ENCODE data around the gene PIN1.

The PIN1 gene

DNA sequence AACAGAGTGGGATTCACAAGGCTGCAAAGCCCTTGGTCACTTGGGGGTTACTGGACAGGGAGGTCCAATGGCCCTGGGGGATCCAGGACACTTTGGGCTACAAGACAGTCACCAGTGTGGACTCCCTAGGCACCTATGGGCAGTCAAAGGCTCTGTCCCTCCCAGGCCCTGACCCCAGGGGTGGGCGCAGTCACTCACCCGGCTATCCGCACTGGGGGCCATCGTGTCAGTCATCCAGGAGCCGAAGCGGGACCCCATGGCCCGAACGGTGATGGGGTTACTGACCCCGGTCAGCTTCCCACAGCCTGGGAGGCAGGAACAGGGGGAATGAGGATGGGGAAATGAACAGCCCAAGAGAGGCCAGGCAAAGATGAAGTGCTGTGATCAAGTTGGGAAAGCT, 21.5 kb downstream of the PIN1 start:
- DNase-seq (ENCODE audit: low read depth, low spot score): no peak

DNA sequence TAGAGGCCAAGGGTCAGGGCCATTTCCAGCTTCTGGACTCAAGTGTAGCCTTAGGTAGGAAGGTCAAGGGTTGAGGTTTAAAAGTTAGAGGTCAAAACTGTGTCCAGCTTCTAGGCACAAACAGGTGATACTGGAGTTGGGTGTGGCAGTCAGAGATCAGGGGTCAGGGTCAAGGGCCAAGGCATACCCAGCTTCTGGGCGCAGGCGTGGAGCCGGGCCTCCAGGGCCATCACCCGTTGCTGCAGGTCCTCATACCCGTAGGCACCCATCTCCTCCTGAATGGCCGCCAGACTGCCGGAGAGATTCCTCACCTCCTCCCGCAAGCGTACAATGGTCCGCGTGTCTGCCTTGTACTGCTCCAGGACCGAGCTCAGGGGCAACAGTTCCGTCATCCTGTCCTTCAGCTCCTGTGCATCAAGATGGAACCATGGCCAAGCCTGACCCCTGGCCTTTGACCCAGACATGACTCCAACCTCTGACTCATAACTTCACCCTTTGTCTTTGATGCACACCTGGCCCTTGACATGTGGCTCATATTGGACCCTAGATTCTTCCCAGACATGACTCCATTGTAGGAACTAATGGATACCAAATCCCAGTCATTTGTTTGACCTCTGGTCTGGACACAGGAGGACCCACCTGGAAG, 22.1 kb downstream of the PIN1 start:
- no peak for DNase-seq (ENCODE audit: low read depth, low spot score)

DNA sequence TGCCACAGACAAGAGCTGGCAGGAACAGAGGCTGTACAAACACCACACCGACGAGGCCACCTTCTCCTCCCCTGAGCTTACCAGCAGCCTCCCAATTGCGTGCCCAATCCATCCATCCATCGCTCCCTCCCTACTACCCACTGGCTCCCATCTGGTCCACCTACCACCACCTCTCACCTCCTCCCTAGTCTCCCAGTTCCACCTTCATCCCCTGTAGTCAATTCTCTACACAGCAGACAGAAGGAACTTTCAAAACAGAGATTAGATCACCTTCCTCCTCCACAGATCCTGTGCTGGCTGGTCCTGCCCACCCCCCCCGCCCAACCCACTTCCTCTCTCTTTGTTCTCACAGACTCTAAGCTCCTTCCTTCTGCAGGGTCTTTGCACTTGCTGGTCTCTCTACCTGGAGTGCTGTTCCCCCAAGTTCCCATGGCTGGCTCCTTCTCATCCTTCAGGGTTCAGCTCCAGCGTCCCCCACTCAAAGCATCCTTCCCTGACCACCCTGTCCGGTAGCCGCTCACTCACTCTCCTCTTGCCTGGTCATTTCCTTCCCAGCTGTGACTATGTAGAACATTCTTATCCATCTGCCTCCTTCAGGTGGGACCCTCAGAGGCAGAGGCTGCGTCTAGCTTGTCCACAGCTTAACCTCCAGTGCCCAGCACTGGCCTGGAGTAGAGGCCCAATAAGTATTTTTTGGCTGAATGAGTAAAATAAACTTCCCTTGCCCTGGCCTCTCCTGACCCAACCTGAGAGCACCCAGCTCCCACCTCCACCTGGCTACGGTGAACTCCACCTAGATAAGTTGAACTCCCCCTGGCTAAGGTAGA, 23.0 kb downstream of the PIN1 start:
- no peak for DNase-seq (ENCODE audit: low read depth, low spot score)

DNA sequence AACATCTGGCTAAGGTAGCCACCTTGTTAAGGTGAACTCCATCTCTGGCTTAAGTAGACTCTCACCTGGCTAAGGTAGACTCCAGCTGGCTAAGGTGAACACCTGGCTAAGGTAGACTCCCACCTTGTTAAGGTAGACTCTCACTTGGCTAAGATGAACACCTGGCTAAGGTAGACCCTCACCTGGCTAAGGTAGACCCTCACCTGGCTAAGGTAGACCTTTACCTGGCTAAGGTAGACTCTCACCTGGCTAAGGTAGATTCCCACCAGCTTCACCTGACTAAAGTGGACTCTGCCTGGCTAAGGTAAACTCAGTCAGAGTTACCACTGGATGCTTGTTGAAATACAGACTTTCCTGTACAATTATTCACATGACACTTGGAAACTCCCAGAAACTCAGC, 23.6 kb downstream of the PIN1 start:
- DNase-seq (ENCODE audit: low read depth, low spot score): no peak

DNA sequence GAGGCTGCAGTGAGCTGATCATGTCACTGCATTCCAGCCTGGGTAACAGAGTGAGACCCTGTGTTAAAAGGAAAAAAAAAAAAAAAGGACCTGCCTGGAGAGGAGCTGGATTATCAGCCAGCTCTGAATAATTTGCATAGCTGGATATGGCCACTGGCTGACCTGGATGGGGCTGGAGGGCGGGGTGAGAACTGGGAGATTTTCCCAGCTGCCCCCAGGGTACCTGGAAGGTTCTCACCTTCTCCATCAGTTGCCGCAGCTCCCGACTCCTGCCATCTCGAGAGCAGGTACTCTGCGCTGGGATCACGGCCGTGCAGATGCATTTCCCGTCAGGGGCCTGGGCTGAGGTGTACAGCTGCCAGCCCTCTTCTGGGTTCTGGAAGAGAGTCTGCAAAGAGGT, 25.3 kb downstream of the PIN1 start:
- DNase-seq (ENCODE audit: low read depth, low spot score): no peak

DNA sequence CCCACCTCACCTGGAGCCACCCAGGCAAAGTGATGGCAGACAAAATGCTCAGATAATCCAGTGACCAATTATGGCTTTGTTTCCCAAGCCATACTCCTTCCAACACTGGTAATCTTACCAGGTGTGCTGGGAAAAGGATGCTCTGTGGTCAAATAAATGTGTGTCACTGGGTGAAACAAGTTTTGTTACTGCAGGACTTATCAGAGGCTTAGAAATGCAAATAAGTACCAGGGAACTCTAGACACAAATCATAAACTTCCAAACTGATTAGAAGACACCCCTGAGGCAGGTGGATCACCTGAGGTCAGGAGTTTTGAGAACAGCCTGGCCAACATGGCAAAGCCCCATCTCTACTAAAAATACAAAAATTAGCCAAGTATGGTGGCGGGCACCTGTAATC, 26.4 kb downstream of the PIN1 start:
- no peak for DNase-seq (ENCODE audit: low read depth, low spot score)

DNA sequence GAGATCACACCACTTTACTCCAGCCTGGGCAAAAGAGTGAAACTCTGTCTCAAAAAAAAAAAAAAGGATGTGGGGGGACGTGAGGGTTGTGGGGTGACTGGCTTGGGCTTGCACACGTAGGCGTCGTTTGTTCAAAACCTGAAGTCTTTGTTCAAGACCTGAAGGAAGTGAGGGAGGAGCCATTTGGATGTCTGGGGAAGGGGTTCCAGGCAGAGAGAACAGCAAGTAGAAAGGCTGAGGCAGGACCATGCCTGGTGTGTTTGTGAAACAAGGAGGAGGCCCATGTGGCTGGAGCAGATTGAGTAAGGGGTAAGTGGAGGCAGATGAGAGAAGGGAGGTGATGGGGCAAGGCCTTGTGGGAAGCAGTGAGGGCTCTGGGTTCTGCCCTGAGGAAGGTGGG, 27.8 kb downstream of the PIN1 start:
- DNase-seq (ENCODE audit: low read depth, low spot score): no peak

DNA sequence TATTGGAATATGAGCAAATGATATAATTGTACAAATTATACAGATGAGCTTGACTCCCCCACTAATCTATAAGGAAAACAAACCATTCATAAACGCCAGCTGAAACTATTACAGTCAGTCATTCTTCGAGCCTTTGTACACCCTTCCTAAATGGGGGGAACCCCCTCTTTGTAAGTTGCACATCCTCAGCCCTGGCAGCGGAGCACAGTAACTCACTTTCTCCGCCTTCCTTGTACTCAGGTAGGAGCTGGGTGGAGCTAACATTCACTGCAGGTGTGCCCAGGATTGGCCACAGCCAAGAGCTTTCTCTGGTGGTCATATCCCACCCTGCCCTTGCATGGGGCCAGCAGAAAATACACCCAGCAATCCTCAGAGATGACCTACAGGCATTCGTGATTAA, 28.6 kb downstream of the PIN1 start:
- DNase-seq (ENCODE audit: low read depth, low spot score): no peak

DNA sequence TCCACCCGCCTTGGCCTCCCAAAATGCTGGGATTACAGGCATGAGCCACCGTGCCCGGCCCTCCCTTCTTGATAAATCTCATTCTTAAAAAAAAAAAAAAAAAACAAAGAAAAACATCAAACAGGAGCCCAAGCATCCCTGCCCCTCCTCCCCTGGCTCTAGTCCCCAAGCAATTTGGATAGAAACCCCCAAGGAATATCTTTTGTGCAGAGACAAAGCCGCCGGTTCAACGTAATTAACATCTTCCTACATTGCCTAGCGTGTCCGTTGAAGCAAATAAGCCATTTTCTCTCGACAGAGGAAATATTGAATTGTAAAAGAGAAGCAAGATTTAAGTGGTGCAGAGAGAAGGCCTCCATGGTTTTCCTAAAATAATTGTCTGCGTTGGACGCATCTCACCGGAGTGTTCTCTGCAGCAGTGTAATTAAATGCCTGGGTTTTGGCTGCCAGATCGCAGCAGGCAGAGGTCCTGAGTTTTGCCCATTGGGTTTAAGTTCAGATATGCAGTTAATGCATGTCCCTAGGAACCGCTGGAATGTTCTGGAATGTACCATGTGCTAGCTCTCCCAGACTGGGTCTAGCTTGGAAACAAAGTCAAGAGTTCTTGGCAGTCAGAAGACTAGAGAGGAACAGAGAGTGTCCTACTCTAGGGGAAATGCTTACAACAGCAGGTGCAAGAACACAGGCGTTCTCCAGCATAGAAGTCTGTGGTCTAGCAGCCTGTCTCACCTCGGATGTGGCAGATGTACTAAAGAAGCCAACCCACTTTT, 30.8 kb downstream of the PIN1 start:
- DNase-seq (ENCODE audit: low read depth, low spot score): no peak

DNA sequence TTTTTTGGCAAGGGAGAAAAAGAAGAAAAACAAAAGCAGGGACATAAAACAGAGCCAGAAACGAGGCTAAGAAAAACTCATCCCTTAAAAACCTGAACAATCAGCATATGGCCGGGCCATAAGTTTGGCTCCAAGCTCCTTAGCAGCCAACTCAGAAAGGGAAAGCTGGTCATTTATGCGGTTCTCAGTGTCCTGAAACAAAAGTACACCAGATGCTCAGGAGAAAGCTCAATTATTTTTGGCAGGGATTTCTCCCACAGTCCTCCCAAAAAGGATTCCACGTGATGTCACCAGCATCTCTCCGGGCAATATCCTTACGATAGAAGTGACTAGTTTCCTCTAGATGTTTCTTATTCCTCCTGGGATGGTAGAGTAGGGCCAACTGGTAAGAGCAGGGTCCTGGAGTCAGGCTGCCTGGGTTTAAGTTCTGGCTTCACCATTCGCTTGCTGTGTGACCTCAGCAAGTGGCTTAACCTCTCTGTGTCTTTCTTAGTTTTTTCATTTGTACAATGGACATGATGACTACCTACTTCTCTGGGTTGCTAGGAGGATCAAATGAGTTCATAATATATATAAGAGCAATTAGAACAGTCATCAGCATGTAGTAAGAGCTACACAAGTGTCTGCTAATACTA, 34.0 kb downstream of the PIN1 start:
- no peak for DNase-seq (ENCODE audit: low read depth, low spot score)

DNA sequence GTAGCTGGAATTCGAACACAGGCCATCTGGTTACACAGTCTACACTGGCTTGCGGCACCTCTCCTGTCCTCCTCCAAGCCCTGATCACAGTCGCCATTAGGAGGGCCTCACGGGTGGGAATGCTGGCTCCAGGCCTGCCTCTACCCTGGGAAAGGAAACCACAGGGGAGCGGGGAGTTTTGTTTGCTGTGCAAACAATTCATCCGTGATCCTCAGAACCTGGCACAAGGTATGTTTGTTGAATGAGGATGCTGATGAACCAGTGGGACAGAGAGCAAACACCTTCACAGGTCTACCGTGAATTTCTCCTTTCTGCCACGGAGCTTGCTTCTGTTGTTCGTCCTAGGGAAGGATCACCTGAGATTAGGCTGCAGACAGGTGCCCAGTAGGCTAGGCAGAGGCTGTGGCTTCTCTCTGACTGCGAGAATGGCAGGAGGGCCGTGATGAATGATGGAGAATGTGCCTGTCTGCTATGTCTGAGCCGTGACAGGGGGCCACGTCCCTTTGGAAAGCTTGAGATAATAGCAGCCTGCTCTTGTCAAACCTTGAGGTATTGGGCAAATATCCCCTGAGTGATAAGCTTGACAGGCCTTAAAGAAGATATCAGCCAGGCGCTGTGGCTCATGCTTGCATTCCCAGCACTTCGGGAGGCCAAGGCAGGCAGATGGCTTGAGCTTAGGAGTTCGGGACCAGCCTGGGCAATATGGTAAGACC, 36.7 kb downstream of the PIN1 start:
- DNase-seq (ENCODE audit: low read depth, low spot score): no peak

DNA sequence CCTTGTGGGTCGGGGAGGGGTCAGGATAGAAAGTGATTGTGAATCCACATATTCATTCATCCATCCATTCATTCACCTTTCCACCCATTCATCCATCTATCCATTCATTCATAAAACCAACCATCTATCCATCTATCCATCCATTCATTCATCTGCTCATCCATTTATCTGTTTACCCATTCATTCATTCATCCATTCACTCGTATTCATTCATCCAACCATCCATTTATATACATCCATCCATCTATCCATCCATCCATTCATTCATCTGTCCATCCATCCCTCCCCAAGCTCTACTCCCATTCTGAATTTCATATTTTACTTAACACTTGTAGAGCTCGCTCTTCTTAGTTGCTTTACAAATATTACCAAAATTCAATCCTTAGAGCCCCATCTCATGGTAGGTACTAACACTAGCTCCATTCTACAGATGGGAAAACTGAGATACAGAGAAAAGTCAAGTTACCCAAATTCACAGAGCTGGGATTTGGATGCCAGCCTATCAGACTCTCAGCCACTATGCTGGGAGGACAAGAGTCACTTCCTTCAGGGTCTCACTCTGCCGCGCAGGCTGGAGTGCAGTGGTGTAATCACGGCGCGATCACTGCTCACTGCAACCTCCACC, 37.6 kb downstream of the PIN1 start:
- no peak for DNase-seq (ENCODE audit: low read depth, low spot score)

DNA sequence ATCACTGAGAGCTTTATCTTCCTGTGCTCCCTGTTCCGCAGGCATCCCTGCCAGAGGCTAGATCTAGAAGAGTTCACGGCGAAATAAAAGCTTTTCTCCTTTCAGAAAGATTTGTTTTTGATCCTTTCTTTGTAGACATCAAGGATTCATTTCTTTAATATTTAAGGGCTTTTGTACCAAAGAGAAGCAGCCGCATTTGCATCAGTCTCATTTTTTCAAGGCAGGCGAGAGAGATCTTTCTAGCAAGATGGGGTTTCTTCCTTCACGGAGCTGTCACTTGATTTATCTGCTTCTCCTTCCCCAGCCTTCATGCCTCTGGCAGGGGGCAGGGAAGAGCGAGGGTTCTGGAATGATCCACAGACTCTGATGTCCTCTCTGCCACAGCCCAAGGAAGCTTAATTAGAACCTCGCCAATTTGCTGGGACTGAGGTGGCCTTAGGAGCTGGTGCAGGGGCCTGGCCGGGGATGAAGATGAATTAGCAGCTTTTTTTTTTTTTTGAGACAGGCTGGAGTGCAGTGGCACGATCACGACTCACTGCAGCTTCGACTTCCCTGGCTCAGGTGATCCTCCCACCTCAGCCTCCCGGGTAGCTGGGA, 40.0 kb downstream of the PIN1 start:
- no peak for DNase-seq (ENCODE audit: low read depth, low spot score)

DNA sequence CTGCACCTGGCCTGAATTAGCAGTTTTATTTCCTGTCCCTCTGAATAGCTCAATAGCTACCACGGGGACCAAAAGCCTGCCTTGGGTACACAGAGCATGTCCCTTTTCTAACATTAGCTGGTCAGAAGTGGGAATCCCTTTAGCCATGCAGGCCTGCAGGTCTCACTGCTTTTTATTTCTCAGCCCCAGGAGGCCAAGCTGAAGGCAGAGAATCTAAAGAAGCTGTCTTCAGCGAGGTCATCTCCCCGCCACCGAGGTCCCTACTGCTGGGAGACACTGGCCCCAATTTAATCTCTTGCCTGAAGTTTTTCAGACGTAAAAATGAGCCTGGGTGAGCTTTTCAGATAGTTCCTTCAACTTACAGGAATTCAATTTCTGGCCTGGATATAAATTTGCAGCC, 40.7 kb downstream of the PIN1 start:
- no peak for DNase-seq (ENCODE audit: low read depth, low spot score)

DNA sequence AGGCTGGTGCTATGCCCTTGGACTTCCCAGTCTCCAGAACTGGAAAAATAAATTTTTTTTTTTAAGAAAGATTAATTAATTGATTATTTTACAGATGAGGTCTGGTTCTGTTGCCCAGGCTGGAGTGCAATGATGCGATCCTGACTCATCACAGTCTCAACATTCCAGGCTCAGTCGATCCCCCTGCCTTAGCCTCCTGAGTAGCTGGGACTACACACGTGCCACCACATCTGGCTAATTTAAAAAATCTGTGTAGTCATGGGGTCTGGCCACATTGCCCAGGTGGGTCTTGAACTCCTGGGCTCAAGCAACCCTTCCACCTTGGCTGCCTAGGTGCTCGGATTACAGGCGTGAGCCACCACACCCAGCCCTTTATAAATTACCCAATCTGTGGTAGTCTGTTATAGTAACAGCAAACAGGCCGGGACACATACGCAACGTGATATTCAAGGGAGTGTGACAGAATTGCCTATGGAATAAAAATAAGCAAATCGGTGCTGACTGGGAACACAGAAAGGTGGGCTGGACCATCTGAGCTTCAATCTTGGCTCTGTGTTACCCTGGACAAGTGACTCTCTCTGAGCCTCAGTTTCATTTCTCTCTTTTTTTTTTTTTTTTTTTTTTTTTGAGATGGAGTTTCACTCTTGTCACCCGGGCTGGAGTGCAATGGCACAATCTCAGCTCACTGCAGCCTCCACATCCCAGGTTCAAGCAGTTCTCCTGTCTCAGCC, 42.8 kb downstream of the PIN1 start:
- no peak for DNase-seq (ENCODE audit: low read depth, low spot score)

DNA sequence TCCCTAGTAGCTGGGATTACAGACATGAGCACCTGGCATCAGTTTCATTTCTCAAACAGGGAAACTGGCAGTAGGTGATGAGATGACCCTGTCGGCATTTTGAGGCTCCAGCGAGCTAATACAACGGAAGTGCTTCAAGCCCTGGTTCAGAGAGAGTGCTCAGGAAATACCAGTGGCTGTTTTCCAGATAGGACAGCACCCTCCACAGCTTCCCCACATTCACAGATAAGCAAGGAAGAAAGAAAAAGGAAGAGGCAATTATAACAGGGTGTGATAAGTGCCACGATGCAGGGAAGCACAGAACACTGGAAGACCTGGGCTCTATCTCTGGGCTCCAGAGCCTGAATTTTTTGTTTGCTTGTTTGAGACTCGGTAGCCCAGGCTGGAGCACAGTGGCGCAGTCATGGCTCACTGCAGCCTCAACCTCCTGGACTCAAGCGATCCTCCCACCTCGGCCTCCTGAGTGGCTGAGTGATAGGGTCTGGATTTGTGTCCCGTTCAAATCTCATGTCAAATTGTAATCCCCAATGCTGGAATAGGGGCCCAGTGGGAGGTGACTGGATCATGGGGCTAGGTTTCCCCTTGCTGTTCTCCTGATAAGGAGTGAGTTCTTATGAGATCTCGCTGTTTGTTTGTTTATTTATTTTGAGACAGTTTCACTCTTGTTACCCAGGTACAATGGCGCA, 43.5 kb downstream of the PIN1 start:
- DNase-seq (ENCODE audit: low read depth, low spot score): no peak

DNA sequence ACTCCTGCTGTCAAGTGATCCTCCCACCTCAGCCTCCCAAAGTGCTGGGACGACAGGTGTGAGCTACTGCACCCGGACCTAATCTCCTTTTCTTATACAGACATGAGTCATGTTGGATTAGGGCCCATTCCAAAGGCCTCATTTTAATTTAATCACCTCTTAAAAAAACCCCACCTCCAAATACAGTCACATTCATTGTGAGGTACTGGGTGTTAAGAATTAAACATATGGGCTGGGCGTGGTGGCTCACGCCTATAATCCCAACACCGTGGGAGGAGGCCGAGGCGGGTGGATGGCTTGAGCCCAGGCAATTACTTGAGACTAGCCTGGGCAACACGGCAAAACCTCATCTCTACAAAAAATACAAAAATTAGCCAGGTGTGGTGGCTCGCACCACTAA, 46.6 kb downstream of the PIN1 start:
- DNase-seq (ENCODE audit: low read depth, low spot score): no peak

DNA sequence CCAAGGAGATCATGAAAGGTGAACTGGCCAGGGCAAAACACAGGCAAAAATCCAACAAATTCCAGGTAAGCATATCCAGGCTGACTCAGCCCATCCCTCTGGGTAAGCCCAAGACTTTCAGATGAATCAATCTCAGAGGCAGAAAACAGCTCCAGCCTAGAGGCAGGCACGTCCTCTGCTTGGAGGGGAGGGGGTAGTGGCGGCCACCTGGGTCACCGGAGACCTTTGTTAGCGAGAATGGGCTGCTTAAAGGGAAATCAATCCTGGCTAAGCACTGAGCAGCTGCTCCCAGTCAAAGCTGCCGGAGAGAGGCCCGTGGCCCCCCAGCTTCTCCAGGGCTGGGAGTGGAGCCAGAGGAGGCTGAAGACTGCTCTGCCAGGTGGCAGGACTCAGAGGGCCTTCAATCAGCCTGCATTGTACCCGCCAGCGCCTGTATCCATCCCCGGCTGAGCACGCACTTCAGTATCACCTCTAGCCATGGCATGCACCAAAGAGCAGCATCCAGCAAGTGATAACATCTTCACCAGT, 48.2 kb downstream of the PIN1 start:
- no peak for DNase-seq (ENCODE audit: low read depth, low spot score)

DNA sequence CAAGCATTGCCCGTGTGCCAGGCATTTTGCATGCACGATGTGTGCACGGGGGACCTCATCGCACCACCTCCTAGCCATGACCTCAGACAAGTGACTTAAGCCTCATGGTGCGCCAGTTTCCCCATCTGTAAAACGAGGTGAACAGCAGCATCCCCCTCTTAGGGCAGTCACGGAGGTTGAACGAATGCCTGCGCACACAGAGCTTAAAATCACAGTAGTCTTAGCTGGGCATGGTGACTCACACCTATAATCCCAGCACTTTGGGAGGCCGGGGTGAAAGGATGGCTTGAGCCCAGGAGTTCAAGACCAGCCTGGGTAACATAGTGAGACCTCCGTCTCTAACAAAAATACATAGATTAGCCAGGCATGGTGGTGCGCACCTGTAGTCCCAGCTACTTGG, 48.6 kb downstream of the PIN1 start:
- DNase-seq (ENCODE audit: low read depth, low spot score): no peak
